PC-9 (cell line): ENCODE results near the gene HOXB3.

Experiments
- EZH2 ChIP-seq: fragments of 200-600 bp; sonication (generic); IDR thresholded peaks from 2 replicates; pipeline ENCODE4 v1.8.0; 2017; ENCODE audit warnings: antibody characterized with exemption, low read depth
- TF ChIP-seq, protein P1 (sequence below): fragments of 200-600 bp; sonication (generic); conservative IDR thresholded peaks from 2 replicates; pipeline ENCODE4 v1.6.1; 2017; ENCODE audit warnings: mixed run types, antibody characterized with exemption, mild to moderate bottlenecking, moderate library complexity

DNA sequence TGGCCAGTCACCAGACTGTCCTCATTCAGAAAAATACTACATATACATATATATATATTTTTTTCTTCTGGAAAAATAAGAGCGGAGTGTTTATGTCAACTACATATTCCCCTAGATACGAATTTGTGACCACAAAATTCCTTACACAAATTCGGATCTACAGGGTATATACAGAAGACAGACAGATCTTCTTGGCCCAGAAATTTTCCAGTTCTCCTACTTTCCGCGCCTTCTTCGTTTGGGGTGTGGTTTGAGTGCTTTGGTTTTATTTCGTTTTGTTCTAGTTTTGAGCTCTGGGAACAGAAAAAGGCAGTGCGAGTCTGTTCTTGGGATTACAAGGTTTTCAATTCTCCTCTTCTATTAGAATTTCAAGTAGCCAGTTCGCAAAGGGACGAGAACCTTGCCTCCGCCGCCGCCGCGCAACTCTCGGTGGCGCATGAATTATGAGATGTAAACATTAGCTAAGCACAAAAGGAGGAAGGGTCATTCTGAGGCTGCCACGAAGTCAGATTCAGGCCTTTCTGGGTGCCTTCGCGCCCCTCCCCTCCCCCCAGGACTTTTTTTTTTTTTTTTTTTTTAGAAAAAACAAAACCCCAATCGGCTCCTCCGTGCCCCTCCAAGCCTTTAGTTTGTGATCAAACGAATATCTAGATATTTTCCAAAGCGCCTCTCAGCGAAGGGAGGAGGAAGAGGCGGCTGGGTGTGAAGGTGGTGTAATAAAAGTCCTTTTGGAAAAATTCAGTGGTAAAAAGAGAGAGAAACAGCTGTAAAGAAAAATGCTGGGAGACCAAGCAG, 10.1 kb downstream of the HOXB3 start:
- TF ChIP-seq, protein P1, sequence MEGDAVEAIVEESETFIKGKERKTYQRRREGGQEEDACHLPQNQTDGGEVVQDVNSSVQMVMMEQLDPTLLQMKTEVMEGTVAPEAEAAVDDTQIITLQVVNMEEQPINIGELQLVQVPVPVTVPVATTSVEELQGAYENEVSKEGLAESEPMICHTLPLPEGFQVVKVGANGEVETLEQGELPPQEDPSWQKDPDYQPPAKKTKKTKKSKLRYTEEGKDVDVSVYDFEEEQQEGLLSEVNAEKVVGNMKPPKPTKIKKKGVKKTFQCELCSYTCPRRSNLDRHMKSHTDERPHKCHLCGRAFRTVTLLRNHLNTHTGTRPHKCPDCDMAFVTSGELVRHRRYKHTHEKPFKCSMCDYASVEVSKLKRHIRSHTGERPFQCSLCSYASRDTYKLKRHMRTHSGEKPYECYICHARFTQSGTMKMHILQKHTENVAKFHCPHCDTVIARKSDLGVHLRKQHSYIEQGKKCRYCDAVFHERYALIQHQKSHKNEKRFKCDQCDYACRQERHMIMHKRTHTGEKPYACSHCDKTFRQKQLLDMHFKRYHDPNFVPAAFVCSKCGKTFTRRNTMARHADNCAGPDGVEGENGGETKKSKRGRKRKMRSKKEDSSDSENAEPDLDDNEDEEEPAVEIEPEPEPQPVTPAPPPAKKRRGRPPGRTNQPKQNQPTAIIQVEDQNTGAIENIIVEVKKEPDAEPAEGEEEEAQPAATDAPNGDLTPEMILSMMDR: no peak
- TF ChIP-seq EZH2: no peak
